B cell (primary cell): ENCODE measurements around the gene SPN. TPM values are rescaled to one million over a fixed set of nuclear protein-coding genes. Genes with fewer than 3 reads are reported as not detected.

ENCODE experiments used
- ATAC-seq: fragments of 200-7000 bp; cut with Tn5 transposase; one replicate; pipeline ENCODE4 v1.10.0; 2021; ENCODE audit warnings: low read depth, mild to moderate bottlenecking, moderate number of reproducible peaks, moderate library complexity
- CTCF ChIA-PET: fragments of 350-600 bp; sonication (Branson Sonifier 250); formaldehyde crosslinking; loops from one replicate; lab custom pipeline; 2021; ENCODE audit warnings: antibody characterized with exemption, inconsistent platforms; lab: Charles Lee
- POLR2A ChIA-PET: fragments of 350-600 bp; sonication (Branson Sonifier 250); formaldehyde crosslinking; loops from one replicate; lab custom pipeline; 2021; ENCODE audit warnings: antibody characterized with exemption; lab: Charles Lee
- DNase-seq: peaks from one replicate; pipeline ENCODE4 v3.0.0; 2013
- H2AFZ ChIP-seq: 2 replicates; pipeline ENCODE4 v1.6.1; 2012; ENCODE audit warnings: mild to moderate bottlenecking, low read depth, low read length; ENCODE audit not compliant: insufficient read depth, poor library complexity, severe bottlenecking
- H3K27ac ChIP-seq, 2 donors: 1 replicate in 1 of 2; 2 replicates in 1 of 2; pipeline ENCODE4 v1.5.1; 2012 to 2013; ENCODE audit warnings: low read length in 2 of 2, mild to moderate bottlenecking in 2 of 2, moderate library complexity in 1 of 2
- H3K27me3 ChIP-seq, 4 experiments: fragments of 200-600 bp in 1 of 4; sonication (generic) in 1 of 4; replicated peaks in 1 of 4; 1 replicate in 2 of 4; 2 replicates in 2 of 4; pipeline versions ENCODE4 v1.6.1 to v1.7.0; 2013 to 2016; ENCODE audit warnings: low read length in 3 of 4, mild to moderate bottlenecking in 2 of 4, mixed read lengths in 1 of 4, moderate library complexity in 1 of 4; ENCODE audit not compliant: insufficient read depth in 4 of 4, control insufficient read depth in 3 of 4; ENCODE audit errors: control extremely low read depth in 1 of 4
- H3K36me3 ChIP-seq, 2 experiments: replicated peaks in 1 of 2; 1 replicate in 1 of 2; 2 replicates in 1 of 2; pipeline versions ENCODE4 v1.6.1 to v1.7.1; 2013; ENCODE audit warnings: low read length in 1 of 2; ENCODE audit not compliant: insufficient read depth in 2 of 2, control insufficient read depth in 1 of 2; ENCODE audit errors: control extremely low read depth in 1 of 2, extremely low read depth in 1 of 2
- H3K4me1 ChIP-seq, 2 donors: fragments of 200-600 bp in 1 of 2; sonication (generic) in 1 of 2; 1 replicate in 1 of 2; 2 replicates in 1 of 2; pipeline versions ENCODE4 v1.5.1 to v1.6.1; 2013 to 2017; ENCODE audit warnings: low read length in 2 of 2; ENCODE audit not compliant: control insufficient read depth in 2 of 2, insufficient read depth in 2 of 2
- H3K4me2 ChIP-seq: replicated peaks from 2 replicates; pipeline ENCODE3; 2012; ENCODE audit warnings: mild to moderate bottlenecking, low read depth, low read length; ENCODE audit not compliant: poor library complexity, severe bottlenecking
- H3K4me3 ChIP-seq, 5 experiments: fragments of 200-600 bp in 1 of 5; sonication (generic) in 1 of 5; 1 replicate in 3 of 5; 2 replicates in 2 of 5; pipeline versions ENCODE4 v1.5.1 to v1.7.0; 2011 to 2016; ENCODE audit warnings: low read length in 4 of 5, mild to moderate bottlenecking in 4 of 5, low read depth in 2 of 5, control low read depth in 1 of 5, moderate library complexity in 1 of 5; ENCODE audit not compliant: insufficient read depth in 1 of 5; ENCODE audit errors: control extremely low read depth in 1 of 5, extremely low read depth in 1 of 5
- H3K79me2 ChIP-seq: fragments of 200-600 bp; sonication (generic); one replicate; pipeline ENCODE4 v1.6.0; 2016; ENCODE audit warnings: low read length; ENCODE audit not compliant: control insufficient read depth, insufficient read depth
- H3K9ac ChIP-seq: fragments of 200-600 bp; sonication (generic); 2 replicates; pipeline ENCODE4 v1.6.1; 2017; ENCODE audit warnings: mild to moderate bottlenecking, low read length, moderate library complexity
- H3K9me3 ChIP-seq, 3 donors: one replicate each; pipeline versions ENCODE4 v1.6.1 to v1.7.1; 2013; ENCODE audit warnings: low read length in 2 of 3; ENCODE audit not compliant: control insufficient read depth in 2 of 3, insufficient read depth in 1 of 3; ENCODE audit errors: control extremely low read depth in 1 of 3
- H4K20me1 ChIP-seq: 2 replicates; pipeline ENCODE4 v1.6.0; 2012; ENCODE audit warnings: mild to moderate bottlenecking, low read length; ENCODE audit not compliant: insufficient read depth, control insufficient read depth, poor library complexity, severe bottlenecking
- H3K27ac Mint-ChIP-seq: one replicate; pipeline ENCODE4 v1.8.0; 2021; ENCODE audit warnings: mixed read lengths
- H3K27me3 Mint-ChIP-seq: one replicate; pipeline ENCODE4 v1.8.0; 2021; ENCODE audit warnings: mixed read lengths
- H3K4me1 Mint-ChIP-seq: one replicate; pipeline ENCODE4 v1.8.0; 2021; ENCODE audit warnings: mixed read lengths
- H3K4me3 Mint-ChIP-seq: one replicate; pipeline ENCODE4 v1.8.0; 2021; ENCODE audit warnings: mixed read lengths
- H3K9me3 Mint-ChIP-seq: one replicate; pipeline ENCODE4 v1.8.0; 2022; ENCODE audit warnings: mixed read lengths; ENCODE audit not compliant: insufficient read depth
- CTCF ChIP-seq: fragments of 200-600 bp; IDR thresholded peaks from one replicate; pipeline ENCODE4 v1.8.0; 2022; ENCODE audit warnings: antibody characterized with exemption, mild to moderate bottlenecking
- EZH2 ChIP-seq: IDR thresholded peaks from 2 replicates; pipeline ENCODE4 v1.6.1; 2012; ENCODE audit warnings: borderline replicate concordance, low read depth, mild to moderate bottlenecking, moderate library complexity, low read length; ENCODE audit not compliant: insufficient read depth, poor library complexity, severe bottlenecking
- WGBS: methylation state at CpG from one replicate; pipeline ENCODE4 v1.1.5; 2013; ENCODE audit warnings: missing lambda C conversion rate; ENCODE audit not compliant: insufficient coverage; 5-methylcytosine and 5-hydroxymethylcytosine counted together
- intact Hi-C: fragments of 100-400 bp; cut with micrococcal nuclease; formaldehyde crosslinking; loops from one replicate; pipeline ENCODE4 v1.10.0; 2022
- polyA plus RNA-seq: library from polyadenylated mRNA; depleted of rRNA; stranded (reverse); fragments of >200 nt; gene quantifications from 2 replicates; pipeline ENCODE4 v1.2.3, GENCODE V29; 2012
- total RNA-seq, 2 donors: library from RNA; stranded (reverse); fragments of 120-200 nt in 1 of 2; gene quantifications; 1 replicate in 1 of 2; 2 replicates in 1 of 2; pipeline versions ENCODE4 v1.2.3 to v1.2.4, GENCODE V29; 2013 to 2022

Gene SPN
- total and polyA plus RNA-seq, 2 donors (not counting 1 experiment from before 2014, with no cell fraction given): 1.1 to 1.9 TPM

- H3K4me1 ChIP-seq: peaks cover 14 to 25% of the 10 kb centered on the region in 2 donors
- no peak overlapping the region for H3K4me3 ChIP-seq
- no peak overlapping the region for H3K4me2 ChIP-seq
- Mint-ChIP-seq H3K27ac (no peak overlapping the region), H3K4me3 (no peak overlapping the region), H3K27me3 (no peaks in the 10 kb centered on the region), H3K4me1 (peaks cover 19% of the 10 kb centered on the region), H3K9me3 (no peaks in the 10 kb centered on the region)
- no CpG with 5 or more reads among the region's 3 CpGs for WGBS
- TF ChIP-seq EZH2: no peak
- TF ChIP-seq CTCF: no peak
- CTCF ChIA-PET: interaction anchor here (0.8 to 1.1 kb wide), 3 partner anchors 14 to 140 kb away, joined by 3 to 4 read pairs (median 3); partner anchors contain the start of gene PAGR1
- H3K27me3 ChIP-seq: no peaks in the 10 kb centered on the region
- DNase-seq: peak; percentile 51
- POLR2A ChIA-PET: no interaction called here
- no peaks in the 10 kb centered on the region for H4K20me1 ChIP-seq
- H3K36me3 ChIP-seq: no peaks in the 10 kb centered on the region
- no peak overlapping the region for H2AFZ ChIP-seq
- H3K9ac ChIP-seq: no peak overlapping the region
- H3K9me3 ChIP-seq: no peaks in the 10 kb centered on the region
- no peaks in the 10 kb centered on the region for H3K79me2 ChIP-seq
- ATAC-seq: peak; percentile 80
- H3K27ac ChIP-seq: no peak overlapping the region
- intact Hi-C loops: loop anchor here (5.0 to 10.0 kb wide), 2 partner anchors 34 to 59 kb away; no protein-coding TSS in a partner anchor
These were observed 13.0 kb downstream of the SPN start for GRCh38 chr16:29675811-29676643.
